H1 (cell line): ENCODE results near the gene MNS1.

Experiments used
- CHD1 ChIP-seq: IDR thresholded peaks from 2 replicates; pipeline ENCODE4 v1.6.1; 2012; ENCODE audit warnings: low read depth, low read length, improper control_type of control experiment
- CHD2 ChIP-seq: IDR thresholded peaks from 2 replicates; pipeline ENCODE4 v1.6.1; 2012; ENCODE audit warnings: low read length, improper control_type of control experiment
- CREB1 ChIP-seq: IDR thresholded peaks from 2 replicates; pipeline ENCODE4 v1.6.1; 2012; ENCODE audit warnings: inconsistent platforms
- EP300 ChIP-seq, 2 experiments: IDR thresholded peaks; 1 replicate in 1 of 2; 2 replicates in 1 of 2; pipeline ENCODE4 v1.6.1; 2011 to 2012; ENCODE audit warnings: low read depth in 2 of 2, low read length in 2 of 2, mild to moderate bottlenecking in 2 of 2, borderline replicate concordance in 1 of 2, inconsistent platforms in 1 of 2, moderate library complexity in 1 of 2
- JUN ChIP-seq: IDR thresholded peaks from 2 replicates; pipeline ENCODE4 v1.6.1; 2011; ENCODE audit warnings: low read depth, mild to moderate bottlenecking, improper control_type of control experiment, low read length
- NANOG ChIP-seq: IDR thresholded peaks from 2 replicates; pipeline ENCODE4 v1.6.1; 2011; ENCODE audit warnings: low read length, low read depth, mild to moderate bottlenecking, inconsistent platforms; ENCODE audit not compliant: insufficient read depth, poor library complexity, severe bottlenecking
- POLR2AphosphoS5 ChIP-seq: IDR thresholded peaks from 2 replicates; pipeline ENCODE4 v1.6.1; 2011; ENCODE audit warnings: low read depth, low read length
- RAD21 ChIP-seq, 2 experiments: IDR thresholded peaks in 1 of 2; conservative IDR thresholded peaks in 1 of 2; 2 replicates each; pipeline ENCODE4 v1.6.1; 2011; ENCODE audit warnings: low read depth in 2 of 2, low read length in 2 of 2, improper control_type of control experiment in 1 of 2, inconsistent platforms in 1 of 2, mild to moderate bottlenecking in 1 of 2, moderate library complexity in 1 of 2
- SUZ12 ChIP-seq: fragments of 200-600 bp; sonication (generic); IDR thresholded peaks from 2 replicates; pipeline ENCODE4 v1.6.1; 2012; ENCODE audit warnings: mild to moderate bottlenecking, inconsistent platforms, low read length, moderate library complexity, mixed read lengths
- TEAD4 ChIP-seq: IDR thresholded peaks from 2 replicates; pipeline ENCODE4 v1.6.1; 2012; ENCODE audit warnings: low read depth, low read length, inconsistent platforms, mixed read lengths
- YY1 ChIP-seq: IDR thresholded peaks from 2 replicates; pipeline ENCODE4 v1.6.1; 2011; ENCODE audit warnings: low read depth, mild to moderate bottlenecking, low read length
- TF ChIP-seq, protein P1 (sequence below), 3 experiments: IDR thresholded peaks; 1 replicate in 2 of 3; 2 replicates in 1 of 3; pipeline versions ENCODE4 v1.5.1 to v1.6.1; 2011; ENCODE audit warnings: low read length in 3 of 3, mild to moderate bottlenecking in 3 of 3, inconsistent platforms in 2 of 3, low read depth in 1 of 3, moderate library complexity in 1 of 3; ENCODE audit not compliant: insufficient read depth in 1 of 3; ENCODE audit errors: control extremely low read depth in 1 of 3
- TF ChIP-seq, protein P2 (sequence below): IDR thresholded peaks from 2 replicates; pipeline ENCODE4 v1.6.1; 2012; ENCODE audit warnings: inconsistent platforms

DNA sequence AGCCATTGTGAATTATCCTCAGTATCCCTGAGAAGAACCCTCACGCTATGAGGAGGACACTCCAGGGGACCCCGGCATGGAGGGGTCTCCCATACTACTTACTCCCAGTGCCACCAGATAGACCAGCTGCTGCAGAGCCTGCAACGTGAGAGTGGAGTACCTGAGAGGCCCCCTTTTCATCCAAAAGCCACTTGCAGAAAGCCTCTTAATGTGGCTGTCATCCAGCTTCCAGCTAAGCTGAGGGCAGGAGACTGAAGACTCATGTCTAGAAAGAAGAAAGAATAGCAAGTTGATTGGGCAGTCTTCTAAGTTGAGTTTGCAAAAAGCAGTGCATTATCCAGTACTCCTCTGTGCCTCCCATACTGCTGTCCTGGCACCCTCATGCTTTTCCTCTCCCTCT is 27.3 kb upstream of the MNS1 start:
- no peak for TF ChIP-seq POLR2AphosphoS5
- TF ChIP-seq YY1: no peak
- TF ChIP-seq JUN: no peak
- TF ChIP-seq CHD1: no peak
- TF ChIP-seq, protein P1, sequence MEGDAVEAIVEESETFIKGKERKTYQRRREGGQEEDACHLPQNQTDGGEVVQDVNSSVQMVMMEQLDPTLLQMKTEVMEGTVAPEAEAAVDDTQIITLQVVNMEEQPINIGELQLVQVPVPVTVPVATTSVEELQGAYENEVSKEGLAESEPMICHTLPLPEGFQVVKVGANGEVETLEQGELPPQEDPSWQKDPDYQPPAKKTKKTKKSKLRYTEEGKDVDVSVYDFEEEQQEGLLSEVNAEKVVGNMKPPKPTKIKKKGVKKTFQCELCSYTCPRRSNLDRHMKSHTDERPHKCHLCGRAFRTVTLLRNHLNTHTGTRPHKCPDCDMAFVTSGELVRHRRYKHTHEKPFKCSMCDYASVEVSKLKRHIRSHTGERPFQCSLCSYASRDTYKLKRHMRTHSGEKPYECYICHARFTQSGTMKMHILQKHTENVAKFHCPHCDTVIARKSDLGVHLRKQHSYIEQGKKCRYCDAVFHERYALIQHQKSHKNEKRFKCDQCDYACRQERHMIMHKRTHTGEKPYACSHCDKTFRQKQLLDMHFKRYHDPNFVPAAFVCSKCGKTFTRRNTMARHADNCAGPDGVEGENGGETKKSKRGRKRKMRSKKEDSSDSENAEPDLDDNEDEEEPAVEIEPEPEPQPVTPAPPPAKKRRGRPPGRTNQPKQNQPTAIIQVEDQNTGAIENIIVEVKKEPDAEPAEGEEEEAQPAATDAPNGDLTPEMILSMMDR (IDR thresholded peaks at IDR 0.05; ENCODE audit: control extremely low read depth in 1 of 3, insufficient read depth in 1 of 3, low read depth in 1 of 3, low read length in 3 of 3): no peak
- TF ChIP-seq SUZ12: no peak
- TF ChIP-seq, protein P2, sequence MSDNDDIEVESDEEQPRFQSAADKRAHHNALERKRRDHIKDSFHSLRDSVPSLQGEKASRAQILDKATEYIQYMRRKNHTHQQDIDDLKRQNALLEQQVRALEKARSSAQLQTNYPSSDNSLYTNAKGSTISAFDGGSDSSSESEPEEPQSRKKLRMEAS: no peak
- TF ChIP-seq EP300 (IDR thresholded peaks at IDR 0.05; ENCODE audit: borderline replicate concordance in 1 of 2, low read depth in 2 of 2, low read length in 2 of 2): no peak
- TF ChIP-seq CHD2: no peak
- TF ChIP-seq CREB1: no peak
- TF ChIP-seq TEAD4: no peak
- TF ChIP-seq RAD21 (IDR thresholded peaks at IDR 0.05 in 1 of 2, conservative IDR thresholded peaks at IDR 0.05 in 1 of 2; ENCODE audit: low read depth in 2 of 2, low read length in 2 of 2): no peak
- TF ChIP-seq NANOG: no peak
